GM18519 (cell line): ENCODE data around the gene ATP6AP2.
"Not testable (repeated sequence)": the region's sequence is repeated elsewhere in the genome, so short reads cannot be mapped to it uniquely, and the experiment has no call there.

Experiments
- ATAC-seq: cut with Tn5 transposase; IDR thresholded peaks from one replicate; pipeline ENCODE4 v1.9.1; 2021; ENCODE audit warnings: mild to moderate bottlenecking, moderate library complexity; ENCODE audit not compliant: unreplicated experiment, low FRiP score

The ATP6AP2 gene

GRCh38 chrX:40573763-40574162, 7.0 kb upstream of the ATP6AP2 start:
- no peak for ATAC-seq

DNA sequence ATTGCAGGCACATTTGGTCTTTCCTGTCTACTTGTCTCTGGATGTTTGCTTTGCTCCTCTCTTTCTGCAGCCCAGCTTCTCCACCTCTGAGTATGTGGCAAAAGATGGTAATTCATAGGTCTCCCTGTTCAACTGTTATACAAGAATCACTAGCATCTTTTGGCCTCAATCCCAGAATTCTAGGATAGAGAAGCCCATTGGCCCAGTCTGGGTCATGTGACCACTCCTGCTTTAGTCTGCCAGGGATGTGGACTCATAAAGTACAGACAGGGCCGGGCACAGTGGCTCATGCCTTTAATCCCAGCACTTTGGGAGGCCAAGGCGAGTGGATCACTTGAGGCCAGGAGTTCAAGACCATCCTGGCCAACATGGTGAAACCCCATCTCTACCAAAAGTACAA, 5.4 kb upstream of the ATP6AP2 start:
- ATAC-seq, result not testable (repeated sequence)

- no peak for ATAC-seq
Observed at GRCh38 chrX:40576291-40576690, 4.5 kb upstream of the ATP6AP2 start.

DNA sequence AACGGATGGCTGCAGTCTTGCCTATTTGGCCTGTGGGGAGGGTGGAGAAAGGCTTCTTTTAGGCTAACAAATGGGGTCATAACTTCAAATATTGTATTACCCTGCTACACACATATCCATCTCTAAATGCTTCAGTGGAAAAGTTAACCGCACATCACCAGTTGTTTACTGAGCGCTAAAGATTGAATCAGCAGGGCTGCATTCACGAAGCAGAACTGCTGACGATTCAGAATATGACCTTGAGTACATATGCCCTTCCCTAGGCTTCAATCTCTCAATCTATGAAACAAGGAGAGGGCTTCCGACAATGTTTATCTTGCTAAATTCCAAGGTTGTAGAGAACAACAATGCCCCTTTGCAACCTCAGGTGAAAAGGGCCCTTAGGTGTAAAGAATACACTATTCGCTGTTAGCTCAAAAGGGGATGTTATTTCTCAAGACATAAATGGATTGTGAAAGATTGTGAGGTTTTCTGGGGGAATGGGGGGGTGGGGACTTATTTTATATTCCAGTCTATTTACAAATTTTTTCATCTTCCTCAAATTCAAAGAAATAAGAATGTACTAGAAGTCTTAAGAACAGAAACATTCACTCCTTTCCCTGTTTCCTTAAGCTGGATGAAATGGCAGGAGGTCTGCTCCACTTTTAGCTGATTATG, 2.6 kb upstream of the ATP6AP2 start:
- no peak for ATAC-seq

- ATAC-seq, result no peak
Observed at GRCh38 chrX:40579141-40579540, 1.6 kb upstream of the ATP6AP2 start.

GRCh38 chrX:40579900-40580536, 752 bp upstream of the ATP6AP2 start:
- ATAC-seq, result peak; percentile 27

DNA sequence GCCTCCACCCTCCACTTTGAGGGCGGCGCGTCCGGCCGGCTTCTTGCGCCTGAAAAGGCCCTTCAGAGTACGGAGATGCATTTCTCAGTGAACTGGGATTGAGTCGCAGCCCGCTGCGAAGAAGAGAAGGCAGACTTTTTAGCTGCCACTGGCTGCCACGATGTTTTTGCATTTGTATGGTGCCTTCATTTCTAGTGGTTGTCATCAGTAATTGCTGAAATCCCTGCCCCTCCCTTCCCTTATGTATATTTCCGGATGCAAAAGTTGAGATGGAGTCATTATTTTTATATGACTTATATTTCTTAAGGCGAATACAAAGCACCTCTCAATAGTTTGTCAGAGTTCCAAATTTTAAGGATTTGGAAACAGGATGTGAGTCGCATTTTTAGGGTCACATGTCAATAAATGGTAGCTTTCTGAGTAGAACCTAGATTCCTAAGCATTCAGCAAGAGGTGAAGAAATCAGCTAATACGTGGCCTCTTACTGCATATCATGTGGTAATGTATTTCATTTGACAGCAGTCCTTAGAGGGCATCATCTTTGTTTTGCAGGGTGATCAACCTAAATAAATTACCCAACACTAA, 658 bp downstream of the ATP6AP2 start:
- ATAC-seq, result no peak

- not testable (repeated sequence) for ATAC-seq
Observed at GRCh38 chrX:40582178-40582577, 1.4 kb downstream of the ATP6AP2 start.

GRCh38 chrX:40582811-40583210, 2.0 kb downstream of the ATP6AP2 start:
- no peak for ATAC-seq

DNA sequence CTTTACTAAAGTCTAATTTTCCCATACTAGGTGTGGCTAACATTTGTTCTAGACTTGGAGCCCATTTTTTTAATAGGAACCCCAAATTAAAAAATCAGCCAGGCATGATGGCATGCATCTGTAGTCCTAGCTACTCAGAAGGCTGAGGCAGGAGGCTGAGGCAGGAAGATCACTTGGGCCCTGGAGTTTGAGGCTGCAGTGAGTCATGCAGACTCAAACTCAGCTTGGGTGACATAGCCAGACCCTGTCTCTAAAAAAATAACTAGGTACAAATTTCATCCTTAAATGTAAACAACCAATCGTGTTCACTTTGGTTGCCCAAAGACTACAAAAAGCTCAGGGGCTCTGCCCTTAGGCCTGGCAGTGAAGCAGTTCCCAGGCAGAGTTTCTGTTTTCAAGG, 6.9 kb downstream of the ATP6AP2 start:
- ATAC-seq, result not testable (repeated sequence)

- ATAC-seq, result not testable (repeated sequence)
Observed at GRCh38 chrX:40589616-40590321, 9.0 kb downstream of the ATP6AP2 start.

- ATAC-seq, result no peak
Observed at GRCh38 chrX:40603446-40603845, 22.7 kb downstream of the ATP6AP2 start.

GRCh38 chrX:40607381-40607780, 26.6 kb downstream of the ATP6AP2 start:
- no peak for ATAC-seq

DNA sequence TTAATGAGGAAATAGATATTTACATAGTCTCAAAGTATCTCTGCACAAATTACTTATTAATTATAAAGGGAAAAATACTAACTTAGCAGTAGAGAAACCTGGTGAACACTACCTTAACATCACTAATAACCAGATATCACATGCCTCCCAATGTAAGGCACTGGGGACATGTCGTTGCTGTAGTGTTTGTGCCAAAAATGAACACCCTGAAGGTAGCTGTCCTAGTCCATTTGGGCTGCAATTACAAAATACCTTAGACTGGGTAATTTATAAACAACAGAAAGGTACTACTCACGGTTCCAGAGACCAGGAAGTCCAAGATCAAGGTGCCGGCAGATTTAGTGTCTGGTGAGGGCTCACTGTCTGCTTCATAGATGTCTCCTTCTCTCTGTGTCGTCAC, 31.7 kb downstream of the ATP6AP2 start:
- ATAC-seq, result no peak

DNA sequence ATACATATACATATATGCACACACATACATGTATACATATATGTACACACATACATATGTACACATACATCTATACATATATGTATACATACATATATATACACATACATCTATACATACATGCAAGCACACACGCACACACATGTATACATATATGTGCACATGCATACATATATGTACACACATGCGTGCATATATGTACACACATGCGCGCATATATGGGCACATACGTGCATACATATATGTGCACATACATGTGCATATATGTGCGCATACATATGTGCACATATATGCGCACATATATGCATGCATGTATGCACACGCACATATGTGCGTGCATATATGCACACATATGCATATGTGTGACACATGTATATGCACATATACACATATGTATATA, 35.2 kb downstream of the ATP6AP2 start:
- no peak for ATAC-seq

DNA sequence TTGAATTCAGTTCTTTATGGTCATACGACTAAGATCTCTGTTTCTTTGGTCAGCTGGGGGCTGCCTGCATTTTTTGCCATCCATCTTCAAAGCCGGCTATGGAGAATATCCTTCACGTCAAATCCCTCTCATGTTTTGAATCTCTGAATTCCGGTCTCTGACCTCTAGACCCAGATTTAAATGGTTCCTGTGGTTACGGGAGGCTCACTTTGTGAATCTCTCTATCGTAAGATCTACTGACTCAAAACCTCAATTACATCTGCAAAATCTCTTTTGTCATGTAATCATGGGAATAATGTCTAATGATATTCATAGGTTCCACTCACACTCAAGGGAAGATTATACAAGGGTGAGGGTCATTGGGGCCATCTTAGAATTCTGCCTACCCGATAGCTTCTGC, 36.8 kb downstream of the ATP6AP2 start:
- no peak for ATAC-seq

DNA sequence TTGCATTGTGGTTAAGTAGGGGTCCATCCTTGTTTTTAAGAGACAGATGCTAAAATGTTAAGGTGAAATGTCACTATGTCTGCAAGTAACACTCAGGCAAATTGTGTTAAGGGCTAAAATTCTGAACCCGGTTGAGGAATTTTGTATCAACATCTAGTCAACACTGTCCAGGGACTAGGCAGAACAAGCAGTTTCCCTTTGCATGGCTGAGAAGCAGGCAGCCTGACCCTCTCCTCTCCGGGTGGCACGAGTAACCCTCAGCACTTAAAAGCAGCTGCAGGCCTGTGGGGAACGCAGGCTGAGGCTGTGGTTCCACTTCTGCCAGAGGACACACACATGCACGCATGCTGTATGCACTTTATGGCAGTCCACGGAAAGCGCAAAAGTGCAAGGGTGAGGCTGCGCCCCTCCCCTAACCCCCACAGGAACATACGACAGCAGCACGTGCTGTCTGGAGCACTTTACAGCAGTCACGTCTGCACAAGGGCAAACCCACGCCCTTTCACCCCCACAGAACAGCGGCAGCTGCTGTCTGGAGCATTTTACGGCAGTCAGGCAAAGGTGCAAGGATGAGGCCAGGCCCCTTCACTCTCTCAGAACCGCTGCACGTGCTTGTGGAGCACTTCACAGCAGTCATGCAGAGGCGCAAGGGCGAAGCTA, 41.8 kb downstream of the ATP6AP2 start:
- no peak for ATAC-seq

DNA sequence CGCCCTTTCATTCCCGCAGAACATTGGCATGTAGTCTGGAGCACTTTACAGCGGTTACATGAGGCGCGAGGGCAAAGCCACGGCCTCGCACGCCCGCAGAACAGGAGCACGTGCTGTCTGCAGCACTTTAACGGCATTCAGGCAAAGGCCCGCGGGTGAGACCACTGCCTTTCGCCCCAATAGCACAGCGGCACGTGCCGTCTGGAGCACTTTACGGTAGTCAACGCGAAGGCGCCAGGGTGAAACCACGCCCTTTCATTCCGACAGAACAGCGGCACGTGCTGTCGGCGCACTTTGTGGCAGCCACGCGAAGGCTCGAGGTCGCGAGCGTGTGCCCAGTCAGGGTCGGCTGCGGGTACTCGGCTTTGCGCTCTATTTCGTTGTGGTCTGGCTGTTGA, 42.4 kb downstream of the ATP6AP2 start, which contains the start of gene MPC1L:
Gene MPC1L, plus strand, starts transcription at position 290 of the 398 bp plus-strand sequence. CDS start 138 bp downstream, outside the sequence.
- ATAC-seq, result no peak

DNA sequence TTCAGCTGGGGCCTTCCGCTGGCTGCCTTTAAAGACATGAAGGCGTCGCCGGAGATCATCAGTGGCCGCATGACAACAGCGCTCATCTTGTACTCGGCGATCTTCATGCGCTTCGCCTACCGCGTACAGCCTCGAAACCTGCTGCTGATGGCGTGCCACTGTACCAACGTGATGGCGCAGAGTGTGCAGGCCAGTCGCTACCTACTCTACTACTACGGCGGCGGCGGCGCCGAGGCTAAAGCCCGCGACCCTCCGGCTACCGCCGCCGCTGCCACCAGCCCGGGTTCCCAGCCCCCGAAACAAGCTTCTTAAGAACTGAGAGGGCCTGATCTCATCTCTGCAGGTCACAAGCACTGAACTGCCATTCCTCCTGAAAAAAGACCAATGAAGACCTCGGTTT, 42.9 kb downstream of the ATP6AP2 start:
- no peak for ATAC-seq

GRCh38 chrX:40625294-40625693, 44.5 kb downstream of the ATP6AP2 start:
- no peak for ATAC-seq

GRCh38 chrX:40628506-40628905, 47.7 kb downstream of the ATP6AP2 start:
- ATAC-seq, result no peak
